ENCODE data around the gene LIN7B. TPM values are rescaled to one million over a fixed set of nuclear protein-coding genes. Genes with fewer than 3 reads are reported as not detected.

Gene LIN7B
- total and polyA plus RNA-seq, 9 of the 15 experiments (the other 6 are each of a cell fraction or from before 2014, with no cell fraction given), result 0.89 to 15.7 (median 4.0) TPM

- TF ChIP-seq HNRNPL (IDR thresholded peaks at IDR 0.05; ENCODE audit: low read depth, low read length) (no peak), L3MBTL2 (IDR thresholded peaks at IDR 0.05) (peak; percentile 20; the same call in 1 of the 2 replicates), ZNF253 (CRISPR knock-in tag; conservative IDR thresholded peaks at IDR 0.05) (0 out of 2 replicates have a peak, but pooled peaks have one; percentile 36), CCAR2 (IDR thresholded peaks at IDR 0.05; ENCODE audit: low read depth, low read length) (no peak), DNMT1 (IDR thresholded peaks at IDR 0.05) (no peak), SMARCE1 (IDR thresholded peaks at IDR 0.05) (no peak), HLTF (IDR thresholded peaks at IDR 0.05) (no peak), MCM2 (IDR thresholded peaks at IDR 0.05; ENCODE audit: low read depth) (no peak), CTBP1 (IDR thresholded peaks at IDR 0.05; ENCODE audit: borderline replicate concordance) (peak; percentile 69; the same call in 1 of the 2 replicates), BCOR (IDR thresholded peaks at IDR 0.05) (0 out of 2 replicates have a peak, but pooled peaks have one; percentile 11), MAFF (IDR thresholded peaks at IDR 0.05; ENCODE audit: low read length) (no peak), NUFIP1 (IDR thresholded peaks at IDR 0.05; ENCODE audit: partially characterized antibody) (no peak), MEF2A (IDR thresholded peaks at IDR 0.05; ENCODE audit: control insufficient read depth, low read depth, low read length) (no peak), GTF2B (IDR thresholded peaks at IDR 0.05; ENCODE audit: extremely low read depth, insufficient read length) (no peak), ARID1B (IDR thresholded peaks at IDR 0.05) (peak; percentile 87), SP2 (IDR thresholded peaks at IDR 0.05; ENCODE audit: extremely low read depth, low read depth, low read length, poor library complexity, severe bottlenecking) (no peak), ETV6 (IDR thresholded peaks at IDR 0.05; ENCODE audit: borderline replicate concordance in 1 of 2, low read depth in 2 of 2, low read length in 1 of 2) (no peak), ETV6 (CRISPR knock-in tag; IDR thresholded peaks at IDR 0.05; ENCODE audit: borderline replicate concordance) (no peak), ZKSCAN1 (IDR thresholded peaks at IDR 0.05; ENCODE audit: low read depth, low read length) (no peak), CREB3L1 (IDR thresholded peaks at IDR 0.05; ENCODE audit: borderline replicate concordance, low read depth) (peak; percentile 31; the same call in 1 of the 2 replicates), MTA2 (IDR thresholded peaks at IDR 0.05; ENCODE audit: low read depth) (peak; percentile 20; the same call in 1 of the 2 replicates), NFXL1 (CRISPR knock-in tag; IDR thresholded peaks at IDR 0.05) (no peak), ZNF644 (tag; IDR thresholded peaks at IDR 0.05; ENCODE audit: low read depth) (no peak), MAFK (IDR thresholded peaks at IDR 0.05; ENCODE audit: low read length) (0 out of 2 replicates have a peak, but pooled peaks have one; percentile 2), ZMIZ1 (IDR thresholded peaks at IDR 0.05; ENCODE audit: low read depth in 2 of 2, low read length in 2 of 2) (0 out of 4 replicates have a peak, but pooled peaks of 1 of the 2 experiments have one; percentile 30)
Measured at GRCh38 chr19:49148784-49149651, 34.8 kb downstream of the LIN7B start (continued).
